WTC11 (cell line): ENCODE results near the gene USP49.

Experiments
- ATF1 ChIP-seq: sonication (generic); formaldehyde crosslinking; IDR thresholded peaks from 2 replicates; pipeline ENCODE4 v1.8.1; 2023; ENCODE audit warnings: mild to moderate bottlenecking, moderate library complexity, missing genetic modification reagents
- ELF4 ChIP-seq: sonication (generic); formaldehyde crosslinking; IDR thresholded peaks from 2 replicates; pipeline ENCODE4 v1.8.1; 2022; ENCODE audit warnings: low read depth, mild to moderate bottlenecking, moderate library complexity, missing genetic modification reagents
- IRF2 ChIP-seq: sonication (generic); formaldehyde crosslinking; IDR thresholded peaks from 2 replicates; pipeline ENCODE4 v1.8.0; 2022; ENCODE audit warnings: low read depth, missing genetic modification reagents, borderline replicate concordance
- MYBL2 ChIP-seq: sonication (generic); formaldehyde crosslinking; IDR thresholded peaks from 2 replicates; pipeline ENCODE4 v1.8.1; 2023; ENCODE audit warnings: mild to moderate bottlenecking, moderate library complexity, missing genetic modification reagents
- SP1 ChIP-seq: sonication (generic); formaldehyde crosslinking; conservative IDR thresholded peaks from 2 replicates; pipeline ENCODE4 v1.8.1; 2022; ENCODE audit warnings: missing genetic modification reagents
- TF ChIP-seq, protein P1 (sequence below): sonication (generic); formaldehyde crosslinking; conservative IDR thresholded peaks from 2 replicates; pipeline ENCODE4 v1.8.1; 2022; ENCODE audit warnings: mild to moderate bottlenecking, missing genetic modification reagents
- TF ChIP-seq, protein P2 (sequence below): fragments of 200-600 bp; IDR thresholded peaks from 2 replicates; pipeline ENCODE4 v1.8.0; 2022; ENCODE audit warnings: antibody characterized with exemption
- TF ChIP-seq, protein P3 (sequence below): sonication (generic); formaldehyde crosslinking; IDR thresholded peaks from 2 replicates; pipeline ENCODE4 v1.8.1; 2022; ENCODE audit warnings: mild to moderate bottlenecking, missing genetic modification reagents, moderate library complexity, borderline replicate concordance

DNA sequence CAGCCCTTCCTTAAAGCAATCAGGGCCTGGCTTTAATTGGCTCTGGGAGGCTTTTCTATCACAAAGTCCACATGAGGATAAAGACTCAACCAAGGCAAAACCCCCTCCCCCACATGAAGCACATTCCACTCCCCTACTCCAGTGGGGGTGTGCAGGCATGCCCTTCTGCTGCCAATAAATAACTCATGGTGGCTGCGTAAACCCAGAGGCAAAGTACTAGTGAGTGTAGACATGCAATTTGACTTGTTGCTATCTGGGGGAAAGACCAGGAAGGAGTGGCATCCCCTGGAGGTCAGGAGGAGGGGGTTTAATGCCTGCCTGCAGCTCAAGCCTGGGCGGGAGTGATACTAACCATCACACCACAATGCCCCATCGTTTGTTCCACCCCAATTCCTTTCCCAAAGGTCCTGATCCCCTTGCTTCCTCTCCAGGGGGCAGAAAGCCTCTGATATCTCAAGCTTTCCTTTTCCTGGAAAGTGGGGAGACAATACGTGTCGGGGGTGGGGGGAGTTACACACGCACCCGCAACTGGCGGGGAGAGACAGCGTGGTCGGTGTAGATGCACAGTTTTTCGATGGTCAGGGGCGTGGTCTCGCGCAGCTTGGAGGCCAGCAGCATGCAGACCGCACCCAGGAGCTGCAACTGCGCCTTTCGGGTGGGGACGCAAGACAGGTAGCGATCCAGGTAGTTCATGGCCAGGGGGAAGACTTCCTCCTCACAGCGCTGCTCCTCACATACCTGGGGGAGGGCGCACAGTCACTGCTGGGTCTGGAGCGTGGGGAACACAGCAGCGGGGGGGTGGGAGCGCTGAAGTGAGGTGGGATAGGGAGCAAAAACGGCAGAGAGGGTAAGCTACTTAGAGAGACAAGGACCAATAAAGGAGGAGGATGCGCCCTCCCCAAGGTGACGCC, 44.9 kb upstream of the USP49 start:
- TF ChIP-seq ELF4 (no peak), IRF2 (CRISPR knock-in tag) (no peak), MYBL2 (CRISPR knock-in tag) (no peak), SP1 (CRISPR knock-in tag) (no peak), ATF1 (CRISPR knock-in tag) (no peak)
- TF ChIP-seq, protein P1, sequence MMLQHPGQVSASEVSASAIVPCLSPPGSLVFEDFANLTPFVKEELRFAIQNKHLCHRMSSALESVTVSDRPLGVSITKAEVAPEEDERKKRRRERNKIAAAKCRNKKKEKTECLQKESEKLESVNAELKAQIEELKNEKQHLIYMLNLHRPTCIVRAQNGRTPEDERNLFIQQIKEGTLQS (CRISPR knock-in tag) = no peak
- TF ChIP-seq, protein P2, sequence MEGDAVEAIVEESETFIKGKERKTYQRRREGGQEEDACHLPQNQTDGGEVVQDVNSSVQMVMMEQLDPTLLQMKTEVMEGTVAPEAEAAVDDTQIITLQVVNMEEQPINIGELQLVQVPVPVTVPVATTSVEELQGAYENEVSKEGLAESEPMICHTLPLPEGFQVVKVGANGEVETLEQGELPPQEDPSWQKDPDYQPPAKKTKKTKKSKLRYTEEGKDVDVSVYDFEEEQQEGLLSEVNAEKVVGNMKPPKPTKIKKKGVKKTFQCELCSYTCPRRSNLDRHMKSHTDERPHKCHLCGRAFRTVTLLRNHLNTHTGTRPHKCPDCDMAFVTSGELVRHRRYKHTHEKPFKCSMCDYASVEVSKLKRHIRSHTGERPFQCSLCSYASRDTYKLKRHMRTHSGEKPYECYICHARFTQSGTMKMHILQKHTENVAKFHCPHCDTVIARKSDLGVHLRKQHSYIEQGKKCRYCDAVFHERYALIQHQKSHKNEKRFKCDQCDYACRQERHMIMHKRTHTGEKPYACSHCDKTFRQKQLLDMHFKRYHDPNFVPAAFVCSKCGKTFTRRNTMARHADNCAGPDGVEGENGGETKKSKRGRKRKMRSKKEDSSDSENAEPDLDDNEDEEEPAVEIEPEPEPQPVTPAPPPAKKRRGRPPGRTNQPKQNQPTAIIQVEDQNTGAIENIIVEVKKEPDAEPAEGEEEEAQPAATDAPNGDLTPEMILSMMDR = no peak
- TF ChIP-seq, protein P3, sequence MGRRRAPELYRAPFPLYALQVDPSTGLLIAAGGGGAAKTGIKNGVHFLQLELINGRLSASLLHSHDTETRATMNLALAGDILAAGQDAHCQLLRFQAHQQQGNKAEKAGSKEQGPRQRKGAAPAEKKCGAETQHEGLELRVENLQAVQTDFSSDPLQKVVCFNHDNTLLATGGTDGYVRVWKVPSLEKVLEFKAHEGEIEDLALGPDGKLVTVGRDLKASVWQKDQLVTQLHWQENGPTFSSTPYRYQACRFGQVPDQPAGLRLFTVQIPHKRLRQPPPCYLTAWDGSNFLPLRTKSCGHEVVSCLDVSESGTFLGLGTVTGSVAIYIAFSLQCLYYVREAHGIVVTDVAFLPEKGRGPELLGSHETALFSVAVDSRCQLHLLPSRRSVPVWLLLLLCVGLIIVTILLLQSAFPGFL (CRISPR knock-in tag) = no peak
